Measurements from ENCODE around the gene PKN1.
"Not testable (repeated sequence)": the region's sequence is repeated elsewhere in the genome, so short reads cannot be mapped to it uniquely, and the experiment has no call there.

PKN1 gene

GRCh38 chr19:14495672-14496028, 62.5 kb downstream of the PKN1 start:
- DNase-seq (ENCODE audit: low read depth): no peak
- peak overlapping the region; percentile 85 for H3K4me3 ChIP-seq (ENCODE audit: low read length)
- TF ChIP-seq CTCF (conservative IDR thresholded peaks at IDR 0.05; ENCODE audit: low read length): no peak

GRCh38 chr19:14496029-14496833, 63.1 kb downstream of the PKN1 start, which contains the start of gene GIPC1:
GIPC1 (minus strand) TSS chr19:14496127; CDS start chr19:14482976, 13,151 bp downstream.
- no peak for TF ChIP-seq CTCF (conservative IDR thresholded peaks at IDR 0.05; ENCODE audit: low read length)

GRCh38 chr19:14496834-14497227, 63.7 kb downstream of the PKN1 start:
- no peak for DNase-seq (ENCODE audit: low read depth)
- H3K4me3 ChIP-seq (ENCODE audit: low read length): no peak overlapping the region
- TF ChIP-seq CTCF (conservative IDR thresholded peaks at IDR 0.05; ENCODE audit: low read length): no peak

More at GRCh38 chr19:14496029-14496833, 63.1 kb downstream of the PKN1 start, which contains the start of gene GIPC1:
- peak; percentile 99 for DNase-seq (ENCODE audit: low read depth)
- peak within 1 kb of the TSS; percentile 85 for H3K4me3 ChIP-seq (ENCODE audit: low read length)

- no peak for TF ChIP-seq CTCF (conservative IDR thresholded peaks at IDR 0.05; ENCODE audit: low read length)
These were observed 64.3 kb downstream of the PKN1 start for GRCh38 chr19:14497228-14497921.

GRCh38 chr19:14502334-14503092, 69.4 kb downstream of the PKN1 start:
- no peak overlapping the region for H3K4me3 ChIP-seq (ENCODE audit: low read length)
- TF ChIP-seq CTCF (conservative IDR thresholded peaks at IDR 0.05; ENCODE audit: low read length): no peak

More at GRCh38 chr19:14497228-14497921, 64.3 kb downstream of the PKN1 start:
- H3K4me3 ChIP-seq (ENCODE audit: low read length): no peak overlapping the region
- peak; percentile 64 for DNase-seq (ENCODE audit: low read depth)

GRCh38 chr19:14503285-14503684, 70.2 kb downstream of the PKN1 start:
- no peak for TF ChIP-seq CTCF (conservative IDR thresholded peaks at IDR 0.05; ENCODE audit: low read length)
- no peak for DNase-seq (ENCODE audit: low read depth)

More at GRCh38 chr19:14502334-14503092, 69.4 kb downstream of the PKN1 start:
- DNase-seq (ENCODE audit: low read depth): peak; percentile 63

GRCh38 chr19:14504575-14504974, 71.5 kb downstream of the PKN1 start:
- H3K4me3 ChIP-seq (ENCODE audit: low read length); DNase-seq (ENCODE audit: low read depth): not testable (repeated sequence)

More at GRCh38 chr19:14503285-14503684, 70.2 kb downstream of the PKN1 start:
- H3K4me3 ChIP-seq (ENCODE audit: low read length): no peak overlapping the region

Data from AG10803 (cell line).